ENCODE data around the gene MRNIP.

MRNIP gene

GRCh38 chr5:179803651-179804554 lies 54.7 kb downstream of the MRNIP start:
- in situ Hi-C loops (cut with HindIII; ENCODE audit: low sequenced_read_pairs): no loop called here
- H3K4me3 ChIP-seq (ENCODE audit: low read depth, low read length): no peak overlapping the region
- DNase-seq (ENCODE audit: low read depth): no peak
- TF ChIP-seq, protein P1, sequence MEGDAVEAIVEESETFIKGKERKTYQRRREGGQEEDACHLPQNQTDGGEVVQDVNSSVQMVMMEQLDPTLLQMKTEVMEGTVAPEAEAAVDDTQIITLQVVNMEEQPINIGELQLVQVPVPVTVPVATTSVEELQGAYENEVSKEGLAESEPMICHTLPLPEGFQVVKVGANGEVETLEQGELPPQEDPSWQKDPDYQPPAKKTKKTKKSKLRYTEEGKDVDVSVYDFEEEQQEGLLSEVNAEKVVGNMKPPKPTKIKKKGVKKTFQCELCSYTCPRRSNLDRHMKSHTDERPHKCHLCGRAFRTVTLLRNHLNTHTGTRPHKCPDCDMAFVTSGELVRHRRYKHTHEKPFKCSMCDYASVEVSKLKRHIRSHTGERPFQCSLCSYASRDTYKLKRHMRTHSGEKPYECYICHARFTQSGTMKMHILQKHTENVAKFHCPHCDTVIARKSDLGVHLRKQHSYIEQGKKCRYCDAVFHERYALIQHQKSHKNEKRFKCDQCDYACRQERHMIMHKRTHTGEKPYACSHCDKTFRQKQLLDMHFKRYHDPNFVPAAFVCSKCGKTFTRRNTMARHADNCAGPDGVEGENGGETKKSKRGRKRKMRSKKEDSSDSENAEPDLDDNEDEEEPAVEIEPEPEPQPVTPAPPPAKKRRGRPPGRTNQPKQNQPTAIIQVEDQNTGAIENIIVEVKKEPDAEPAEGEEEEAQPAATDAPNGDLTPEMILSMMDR (IDR thresholded peaks at IDR 0.05; ENCODE audit: low read depth, low read length, missing control alignments): no peak

GRCh38 chr5:179802950-179803562 lies 55.6 kb downstream of the MRNIP start:
- no peak overlapping the region for H3K4me3 ChIP-seq (ENCODE audit: low read depth, low read length)
- DNase-seq (ENCODE audit: low read depth): no peak
- TF ChIP-seq, protein P1 (IDR thresholded peaks at IDR 0.05; ENCODE audit: low read depth, low read length, missing control alignments): no peak
- in situ Hi-C loops (cut with HindIII; ENCODE audit: low sequenced_read_pairs): no loop called here

GRCh38 chr5:179802207-179802883 lies 56.3 kb downstream of the MRNIP start:
- TF ChIP-seq, protein P1 (IDR thresholded peaks at IDR 0.05; ENCODE audit: low read depth, low read length, missing control alignments): no peak
- no peak overlapping the region for H3K4me3 ChIP-seq (ENCODE audit: low read depth, low read length)
- no peak for DNase-seq (ENCODE audit: low read depth)
- in situ Hi-C loops (cut with HindIII; ENCODE audit: low sequenced_read_pairs): no loop called here

DNA sequence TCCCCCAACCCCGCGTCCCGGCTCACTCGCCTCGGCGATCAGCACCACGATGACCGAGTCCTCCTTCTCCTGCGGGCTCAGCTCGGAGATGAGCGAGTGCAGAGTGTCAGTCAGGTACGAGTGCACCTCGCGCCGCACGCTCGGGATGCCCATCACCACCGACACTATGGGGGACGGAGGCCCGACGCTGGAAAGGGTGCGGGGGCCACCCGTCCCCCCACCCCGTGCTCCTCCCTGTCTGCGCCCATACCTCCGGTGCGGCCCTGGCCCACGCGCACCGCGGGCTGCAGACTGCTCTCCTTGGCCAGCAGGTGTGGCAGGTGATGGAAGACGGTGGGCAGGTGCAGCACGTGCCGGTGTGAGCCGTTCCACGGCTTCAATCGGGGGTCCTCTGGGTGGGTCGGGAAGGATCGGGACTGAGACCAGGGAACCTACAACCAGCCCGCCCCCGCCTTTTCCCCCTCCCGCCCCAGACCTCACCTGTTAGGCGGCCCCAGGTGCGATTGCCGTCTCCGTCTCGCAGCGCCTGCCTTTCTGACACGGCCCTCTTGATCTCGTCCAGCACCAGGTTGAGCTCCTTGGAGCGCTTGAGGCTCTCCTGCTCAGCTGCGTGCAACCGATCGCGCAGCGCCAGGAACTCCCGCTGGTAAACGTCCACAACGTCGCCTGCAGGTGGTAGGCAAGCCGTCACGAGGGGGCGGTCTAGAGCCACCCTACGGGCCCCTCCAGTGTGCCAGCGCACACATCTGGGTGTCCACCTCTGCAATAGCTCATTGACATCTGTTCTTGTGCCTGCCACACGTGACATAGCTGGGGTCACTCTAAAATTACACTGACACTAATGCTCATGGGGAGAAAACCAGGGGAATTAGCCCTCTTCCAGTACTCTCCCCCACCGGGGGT lies 57.1 kb downstream of the MRNIP start:
- TF ChIP-seq, protein P1 (IDR thresholded peaks at IDR 0.05; ENCODE audit: low read depth, low read length, missing control alignments): peak; percentile 44
- in situ Hi-C loops (cut with HindIII; ENCODE audit: low sequenced_read_pairs): no loop called here

DNA sequence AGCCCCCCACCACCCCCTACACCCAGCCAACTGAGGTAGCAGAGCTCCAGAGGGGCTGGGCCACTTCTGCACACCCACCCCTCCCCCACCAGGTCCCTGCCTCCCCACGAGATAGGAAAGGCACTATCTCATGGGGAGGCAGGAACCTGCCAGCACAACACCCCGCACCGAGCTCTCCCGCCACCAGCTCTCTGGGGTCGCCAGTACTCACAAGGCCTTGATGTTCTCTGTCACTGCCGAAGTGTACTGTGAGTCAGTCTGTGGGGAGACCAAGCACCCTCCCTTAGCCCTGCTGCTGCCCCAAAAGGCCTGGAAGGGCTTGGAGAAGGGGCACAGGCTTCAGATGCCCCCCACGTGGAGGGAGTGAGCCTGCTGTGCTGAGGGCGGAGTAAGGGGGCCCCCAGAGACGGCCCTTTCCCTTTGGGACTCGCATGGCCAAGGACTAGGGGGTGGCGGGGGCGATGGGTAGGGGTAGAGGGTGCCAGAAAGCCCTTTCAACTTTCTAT lies 57.9 kb downstream of the MRNIP start:
- in situ Hi-C loops (cut with HindIII; ENCODE audit: low sequenced_read_pairs): no loop called here

More for the DNA sequence above, 57.1 kb downstream of the MRNIP start:
- H3K4me3 ChIP-seq (ENCODE audit: low read depth, low read length): no peak overlapping the region
- DNase-seq (ENCODE audit: low read depth): no peak

More for the DNA sequence above, 57.9 kb downstream of the MRNIP start:
- H3K4me3 ChIP-seq (ENCODE audit: low read depth, low read length): no peak overlapping the region
- TF ChIP-seq, protein P1 (IDR thresholded peaks at IDR 0.05; ENCODE audit: low read depth, low read length, missing control alignments): no peak
- DNase-seq (ENCODE audit: low read depth): no peak

Measured in astrocyte of the cerebellum (primary cell).